HepG2 (cell line): ENCODE measurements around the gene RAB6B. TPM values are rescaled to one million over a fixed set of nuclear protein-coding genes. Genes with fewer than 3 reads are reported as not detected.

Experiments
- ATAC-seq: fragments of 200-7000 bp; cut with Tn5 transposase; 3 replicates; pipeline ENCODE4 v1.9.1; 2020; ENCODE audit warnings: mild to moderate bottlenecking, moderate library complexity
- BruUV-seq: library from RNA; stranded (reverse); fragments of 400-500 nt; replicated peaks from 2 replicates; lab custom pipeline; 2021; lab: Mats Ljungman, UMichigan
- CTCF ChIA-PET: fragments of 300-600 bp; formaldehyde crosslinking; extraction: SDS; loops from one replicate; lab custom pipeline; 2021; ENCODE audit warnings: low total read pairs, inconsistent platforms, low intra/inter-chr PET ratio; lab: Yijun Ruan, JAX
- POLR2A ChIA-PET: fragments of 350-600 bp; sonication (Branson Sonifier 250); formaldehyde crosslinking; loops from one replicate; lab custom pipeline; 2020; ENCODE audit warnings: antibody characterized with exemption, inconsistent platforms; lab: Yijun Ruan, JAX
- DNase-seq: peaks from one replicate; pipeline ENCODE4 v3.0.0-alpha.2; 2015; ENCODE audit warnings: low spot score
- FAIRE-seq: peaks from 3 replicates; lab custom pipeline; 2011; peaks lifted over from hg19 to GRCh38; lab: Jason Lieb, UNC
- H2AFZ ChIP-seq: one replicate; pipeline ENCODE4 v1.6.1; 2011; ENCODE audit warnings: low read length, inconsistent platforms
- H3K27ac ChIP-seq: fragments of 300-600 bp; 3 replicates; pipeline ENCODE4 v1.8.0; 2011; ENCODE audit warnings: mixed run types, mild to moderate bottlenecking, mixed read lengths, low read length, inconsistent platforms; ENCODE audit not compliant: insufficient read depth; ENCODE audit errors: extremely low read length
- H3K27me3 ChIP-seq, 2 experiments: fragments of 200-600 bp in 1 of 2; 2 replicates in 1 of 2; 3 replicates in 1 of 2; pipeline versions ENCODE4 v1.6.0 to v1.8.0; 2011; ENCODE audit warnings: low read length in 2 of 2, mild to moderate bottlenecking in 2 of 2, moderate library complexity in 2 of 2, inconsistent platforms in 1 of 2; ENCODE audit not compliant: insufficient read depth in 2 of 2, control insufficient read depth in 1 of 2
- H3K36me3 ChIP-seq, 2 experiments: fragments of 200-600 bp in 1 of 2; replicated peaks in 1 of 2; 2 replicates in 1 of 2; 3 replicates in 1 of 2; pipeline versions ENCODE4 v1.5.1 to v1.8.0; 2011; ENCODE audit warnings: low read length in 2 of 2, inconsistent platforms in 1 of 2; ENCODE audit not compliant: insufficient read depth in 2 of 2, control insufficient read depth in 1 of 2
- H3K4me1 ChIP-seq: 2 replicates; pipeline ENCODE4 v1.5.1; 2012; ENCODE audit warnings: low read length, inconsistent platforms; ENCODE audit not compliant: insufficient read depth
- H3K4me2 ChIP-seq: 2 replicates; pipeline ENCODE4 v1.6.0; 2011; ENCODE audit warnings: low read depth, low read length, inconsistent platforms
- H3K4me3 ChIP-seq, 3 experiments: fragments of 200-600 bp in 1 of 3; sonication (generic), shearing (Covaris generic) in 1 of 3; replicated peaks in 1 of 3; 2 replicates each; pipeline ENCODE4 v1.5.1; 2011 to 2016; ENCODE audit warnings: low read length in 3 of 3, inconsistent platforms in 2 of 3, low read depth in 2 of 3, mild to moderate bottlenecking in 2 of 3, control low read depth in 1 of 3, mixed read lengths in 1 of 3; ENCODE audit not compliant: insufficient read depth in 1 of 3
- H3K79me2 ChIP-seq: one replicate; pipeline ENCODE4 v1.6.1; 2011; ENCODE audit warnings: low read length, inconsistent platforms; ENCODE audit not compliant: insufficient read depth
- H3K9ac ChIP-seq: 2 replicates; pipeline ENCODE4 v1.6.0; 2011; ENCODE audit warnings: mild to moderate bottlenecking, low read depth, low read length, inconsistent platforms; ENCODE audit not compliant: insufficient read depth
- H3K9me3 ChIP-seq: 2 replicates; pipeline ENCODE4 v1.5.1; 2012; ENCODE audit warnings: mild to moderate bottlenecking, low read length
- H4K20me1 ChIP-seq: 2 replicates; pipeline ENCODE4 v1.6.0; 2011; ENCODE audit warnings: inconsistent platforms, mild to moderate bottlenecking, low read length, moderate library complexity; ENCODE audit not compliant: insufficient read depth
- CSRNP2 ChIP-seq: sonication (generic); formaldehyde crosslinking; conservative IDR thresholded peaks from 2 replicates; pipeline ENCODE4 v1.8.0; 2022; ENCODE audit warnings: low read depth, missing genetic modification reagents
- ELF3 ChIP-seq: IDR thresholded peaks from 2 replicates; pipeline ENCODE4 v1.6.1; 2016; ENCODE audit warnings: missing genetic modification reagents, missing compliant biosample characterization
- KLF13 ChIP-seq: sonication (generic); formaldehyde crosslinking; IDR thresholded peaks from 2 replicates; pipeline ENCODE4 v1.4.0; 2020; ENCODE audit warnings: mild to moderate bottlenecking, missing genetic modification reagents
- NFRKB ChIP-seq: fragments of 450-650 bp; IDR thresholded peaks from 2 replicates; pipeline ENCODE4 v1.6.1; 2017
- RAD21 ChIP-seq: fragments of 450-650 bp; formaldehyde crosslinking; IDR thresholded peaks from 2 replicates; pipeline ENCODE4 v1.5.0; 2020; ENCODE audit warnings: mild to moderate bottlenecking
- RARA ChIP-seq: IDR thresholded peaks from 2 replicates; pipeline ENCODE4 v1.6.1; 2016; ENCODE audit warnings: missing genetic modification reagents, missing compliant biosample characterization
- SALL1 ChIP-seq: sonication (generic); formaldehyde crosslinking; IDR thresholded peaks from 2 replicates; pipeline ENCODE4 v1.8.0; 2022; ENCODE audit warnings: mild to moderate bottlenecking, missing genetic modification reagents
- STAG1 ChIP-seq: sonication (generic); formaldehyde crosslinking; IDR thresholded peaks from 2 replicates; pipeline ENCODE4 v1.4.0; 2020; ENCODE audit warnings: missing genetic modification reagents
- SUZ12 ChIP-seq: fragments of 150-350 bp; IDR thresholded peaks from 2 replicates; pipeline ENCODE4 v1.6.1; 2014; ENCODE audit warnings: low read depth, low read length
- THAP11 ChIP-seq: IDR thresholded peaks from 2 replicates; pipeline ENCODE4 v1.6.1; 2016; ENCODE audit warnings: missing biosample characterization, missing genetic modification reagents
- WGBS: methylation state at CpG from one replicate; pipeline ENCODE4 v1.1.6; 2017; ENCODE audit warnings: low lambda C conversion rate; 5-methylcytosine and 5-hydroxymethylcytosine counted together
- in situ Hi-C: cut with HindIII; loops from 2 replicates; pipeline ENCODE4 v1.10.0; 2017; ENCODE audit warnings: low pct_unique_long_range_greater_than_20kb; ENCODE audit not compliant: extremely low pct_ligation_motif_present
- intact Hi-C: fragments of 100-400 bp; cut with micrococcal nuclease; formaldehyde crosslinking; loops from one replicate; pipeline ENCODE4 v1.10.0; 2022; ENCODE audit not compliant: unreplicated experiment
- polyA plus RNA-seq, 8 experiments: library from polyadenylated mRNA; depleted of rRNA in 3 of 8; stranded (reverse) in 7 of 8; unstranded in 1 of 8; fragments of >200 nt; fragmentation: Illumina TruSeq in 4 of 8; extraction: Trizol in 4 of 8; gene quantifications; 2 replicates each; pipeline versions ENCODE4 v1.2.1 to v1.2.3, GENCODE V29; 2011 to 2016; ENCODE audit warnings: low read depth in 4 of 8, missing spikeins in 1 of 8, mixed read lengths in 1 of 8; ENCODE audit not compliant: insufficient read depth in 1 of 8
- total RNA-seq, 5 experiments: library from RNA; depleted of rRNA; stranded (reverse); fragments of >200 nt; fragmentation: Illumina TruSeq; extraction: Trizol; gene quantifications; 2 replicates each; pipeline ENCODE4 v1.2.3, GENCODE V29; 2016; ENCODE audit warnings: low read depth in 1 of 5
- TF ChIP-seq, protein P1 (sequence below): sonication (generic); formaldehyde crosslinking; IDR thresholded peaks from 2 replicates; pipeline ENCODE4 v1.5.0; 2020; ENCODE audit warnings: mild to moderate bottlenecking, missing genetic modification reagents, borderline replicate concordance
- TF ChIP-seq, protein P2 (sequence below): sonication (generic); formaldehyde crosslinking; IDR thresholded peaks from 2 replicates; pipeline ENCODE4 v1.8.1; 2023; ENCODE audit warnings: mild to moderate bottlenecking, inconsistent platforms, moderate library complexity, missing genetic modification reagents, borderline replicate concordance
- TF ChIP-seq, protein P3 (sequence below): sonication (generic); formaldehyde crosslinking; IDR thresholded peaks from 2 replicates; pipeline ENCODE4 v1.5.0; 2020; ENCODE audit warnings: mild to moderate bottlenecking, missing genetic modification reagents

Gene RAB6B
- total and polyA plus RNA-seq, 2 of the 13 experiments (the other 11 are each of a cell fraction or from before 2014, with no cell fraction given): 0.16 TPM; not detected in 1

DNA sequence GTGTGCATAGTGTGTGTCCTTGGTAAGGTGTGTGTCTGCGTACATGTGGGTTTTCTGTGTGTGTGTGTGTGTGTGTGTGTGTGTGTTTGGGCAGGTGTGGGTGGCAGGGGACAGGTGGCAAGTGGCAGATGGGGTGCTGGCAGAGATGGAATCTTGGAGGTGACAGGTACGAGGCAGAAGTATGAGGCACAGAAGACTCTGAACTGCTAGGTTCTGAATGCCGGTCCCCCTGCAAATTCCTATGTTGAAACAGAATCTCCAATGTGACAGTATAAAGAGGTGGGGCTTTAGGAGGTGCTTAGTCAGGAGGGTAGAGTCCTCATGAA, 60.3 kb downstream of the RAB6B start:
- FAIRE-seq (no peak), ATAC-seq (no peak), DNase-seq (no peak)
- H3K27ac ChIP-seq: no peak overlapping the region
- no TSS peak for BruUV-seq
- peaks cover 16% of the 10 kb centered on the region for H3K4me1 ChIP-seq
- no peaks in the 10 kb centered on the region for H3K9me3 ChIP-seq
- H3K4me2 ChIP-seq: no peak overlapping the region
- ChIA-PET POLR2A (no interaction called here), CTCF (no interaction called here)
- H3K9ac ChIP-seq: no peak overlapping the region
- in situ Hi-C loops: no loop called here
- intact Hi-C loops: no loop called here
- H3K27me3 ChIP-seq: peaks cover 6 to 27% of the 10 kb centered on the region in 2 experiments; a peak in 4 of 5 replicates
- H3K79me2 ChIP-seq: no peaks in the 10 kb centered on the region
- no peak overlapping the region for H2AFZ ChIP-seq
- H3K4me3 ChIP-seq: no peak overlapping the region
- no peaks in the 10 kb centered on the region for H3K36me3 ChIP-seq
- 22% methylated on average over 3 of the region's 3 CpGs for WGBS
- no peaks in the 10 kb centered on the region for H4K20me1 ChIP-seq
- TF ChIP-seq, protein P1, sequence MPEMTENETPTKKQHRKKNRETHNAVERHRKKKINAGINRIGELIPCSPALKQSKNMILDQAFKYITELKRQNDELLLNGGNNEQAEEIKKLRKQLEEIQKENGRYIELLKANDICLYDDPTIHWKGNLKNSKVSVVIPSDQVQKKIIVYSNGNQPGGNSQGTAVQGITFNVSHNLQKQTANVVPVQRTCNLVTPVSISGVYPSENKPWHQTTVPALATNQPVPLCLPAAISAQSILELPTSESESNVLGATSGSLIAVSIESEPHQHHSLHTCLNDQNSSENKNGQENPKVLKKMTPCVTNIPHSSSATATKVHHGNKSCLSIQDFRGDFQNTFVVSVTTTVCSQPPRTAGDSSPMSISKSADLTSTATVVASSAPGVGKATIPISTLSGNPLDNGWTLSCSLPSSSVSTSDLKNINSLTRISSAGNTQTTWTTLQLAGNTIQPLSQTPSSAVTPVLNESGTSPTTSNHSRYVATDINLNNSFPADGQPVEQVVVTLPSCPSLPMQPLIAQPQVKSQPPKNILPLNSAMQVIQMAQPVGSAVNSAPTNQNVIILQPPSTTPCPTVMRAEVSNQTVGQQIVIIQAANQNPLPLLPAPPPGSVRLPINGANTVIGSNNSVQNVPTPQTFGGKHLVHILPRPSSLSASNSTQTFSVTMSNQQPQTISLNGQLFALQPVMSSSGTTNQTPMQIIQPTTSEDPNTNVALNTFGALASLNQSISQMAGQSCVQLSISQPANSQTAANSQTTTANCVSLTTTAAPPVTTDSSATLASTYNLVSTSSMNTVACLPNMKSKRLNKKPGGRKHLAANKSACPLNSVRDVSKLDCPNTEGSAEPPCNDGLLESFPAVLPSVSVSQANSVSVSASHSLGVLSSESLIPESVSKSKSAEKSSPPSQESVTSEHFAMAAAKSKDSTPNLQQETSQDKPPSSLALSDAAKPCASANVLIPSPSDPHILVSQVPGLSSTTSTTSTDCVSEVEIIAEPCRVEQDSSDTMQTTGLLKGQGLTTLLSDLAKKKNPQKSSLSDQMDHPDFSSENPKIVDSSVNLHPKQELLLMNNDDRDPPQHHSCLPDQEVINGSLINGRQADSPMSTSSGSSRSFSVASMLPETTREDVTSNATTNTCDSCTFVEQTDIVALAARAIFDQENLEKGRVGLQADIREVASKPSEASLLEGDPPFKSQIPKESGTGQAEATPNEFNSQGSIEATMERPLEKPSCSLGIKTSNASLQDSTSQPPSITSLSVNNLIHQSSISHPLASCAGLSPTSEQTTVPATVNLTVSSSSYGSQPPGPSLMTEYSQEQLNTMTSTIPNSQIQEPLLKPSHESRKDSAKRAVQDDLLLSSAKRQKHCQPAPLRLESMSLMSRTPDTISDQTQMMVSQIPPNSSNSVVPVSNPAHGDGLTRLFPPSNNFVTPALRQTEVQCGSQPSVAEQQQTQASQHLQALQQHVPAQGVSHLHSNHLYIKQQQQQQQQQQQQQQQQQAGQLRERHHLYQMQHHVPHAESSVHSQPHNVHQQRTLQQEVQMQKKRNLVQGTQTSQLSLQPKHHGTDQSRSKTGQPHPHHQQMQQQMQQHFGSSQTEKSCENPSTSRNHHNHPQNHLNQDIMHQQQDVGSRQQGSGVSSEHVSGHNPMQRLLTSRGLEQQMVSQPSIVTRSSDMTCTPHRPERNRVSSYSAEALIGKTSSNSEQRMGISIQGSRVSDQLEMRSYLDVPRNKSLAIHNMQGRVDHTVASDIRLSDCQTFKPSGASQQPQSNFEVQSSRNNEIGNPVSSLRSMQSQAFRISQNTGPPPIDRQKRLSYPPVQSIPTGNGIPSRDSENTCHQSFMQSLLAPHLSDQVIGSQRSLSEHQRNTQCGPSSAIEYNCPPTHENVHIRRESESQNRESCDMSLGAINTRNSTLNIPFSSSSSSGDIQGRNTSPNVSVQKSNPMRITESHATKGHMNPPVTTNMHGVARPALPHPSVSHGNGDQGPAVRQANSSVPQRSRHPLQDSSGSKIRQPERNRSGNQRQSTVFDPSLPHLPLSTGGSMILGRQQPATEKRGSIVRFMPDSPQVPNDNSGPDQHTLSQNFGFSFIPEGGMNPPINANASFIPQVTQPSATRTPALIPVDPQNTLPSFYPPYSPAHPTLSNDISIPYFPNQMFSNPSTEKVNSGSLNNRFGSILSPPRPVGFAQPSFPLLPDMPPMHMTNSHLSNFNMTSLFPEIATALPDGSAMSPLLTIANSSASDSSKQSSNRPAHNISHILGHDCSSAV (CRISPR knock-in tag): no peak
- TF ChIP-seq RAD21: no peak
- TF ChIP-seq RARA (CRISPR knock-in tag): no peak
- TF ChIP-seq ELF3 (CRISPR knock-in tag): no peak
- TF ChIP-seq SALL1 (CRISPR knock-in tag): no peak
- no peak for TF ChIP-seq KLF13 (CRISPR knock-in tag)
- no peak for TF ChIP-seq SUZ12
- TF ChIP-seq, protein P2, sequence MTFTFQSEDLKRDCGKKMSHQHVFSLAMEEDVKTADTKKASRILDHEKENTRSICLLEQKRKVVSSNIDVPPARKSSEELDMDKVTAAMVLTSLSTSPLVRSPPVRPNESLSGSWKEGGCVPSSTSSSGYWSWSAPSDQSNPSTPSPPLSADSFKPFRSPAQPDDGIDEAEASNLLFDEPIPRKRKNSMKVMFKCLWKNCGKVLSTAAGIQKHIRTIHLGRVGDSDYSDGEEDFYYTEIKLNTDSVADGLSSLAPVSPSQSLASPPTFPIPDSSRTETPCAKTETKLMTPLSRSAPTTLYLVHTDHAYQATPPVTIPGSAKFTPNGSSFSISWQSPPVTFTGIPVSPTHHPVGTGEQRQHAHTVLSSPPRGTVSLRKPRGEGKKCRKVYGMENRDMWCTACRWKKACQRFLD: no peak
- TF ChIP-seq NFRKB: no peak
- no peak for TF ChIP-seq THAP11 (CRISPR knock-in tag)
- no peak for TF ChIP-seq CSRNP2 (CRISPR knock-in tag)
- TF ChIP-seq, protein P3, sequence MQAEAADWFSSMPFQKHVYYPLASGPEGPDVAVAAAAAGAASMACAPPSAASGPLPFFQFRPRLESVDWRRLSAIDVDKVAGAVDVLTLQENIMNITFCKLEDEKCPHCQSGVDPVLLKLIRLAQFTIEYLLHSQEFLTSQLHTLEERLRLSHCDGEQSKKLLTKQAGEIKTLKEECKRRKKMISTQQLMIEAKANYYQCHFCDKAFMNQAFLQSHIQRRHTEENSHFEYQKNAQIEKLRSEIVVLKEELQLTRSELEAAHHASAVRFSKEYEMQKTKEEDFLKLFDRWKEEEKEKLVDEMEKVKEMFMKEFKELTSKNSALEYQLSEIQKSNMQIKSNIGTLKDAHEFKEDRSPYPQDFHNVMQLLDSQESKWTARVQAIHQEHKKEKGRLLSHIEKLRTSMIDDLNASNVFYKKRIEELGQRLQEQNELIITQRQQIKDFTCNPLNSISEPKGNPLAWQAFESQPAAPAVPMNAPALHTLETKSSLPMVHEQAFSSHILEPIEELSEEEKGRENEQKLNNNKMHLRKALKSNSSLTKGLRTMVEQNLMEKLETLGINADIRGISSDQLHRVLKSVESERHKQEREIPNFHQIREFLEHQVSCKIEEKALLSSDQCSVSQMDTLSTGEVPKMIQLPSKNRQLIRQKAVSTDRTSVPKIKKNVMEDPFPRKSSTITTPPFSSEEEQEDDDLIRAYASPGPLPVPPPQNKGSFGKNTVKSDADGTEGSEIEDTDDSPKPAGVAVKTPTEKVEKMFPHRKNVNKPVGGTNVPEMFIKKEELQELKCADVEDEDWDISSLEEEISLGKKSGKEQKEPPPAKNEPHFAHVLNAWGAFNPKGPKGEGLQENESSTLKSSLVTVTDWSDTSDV (CRISPR knock-in tag): no peak
- TF ChIP-seq STAG1: no peak
